Measurements from ENCODE around the gene TGFB2. TPM values are rescaled to one million over a fixed set of nuclear protein-coding genes. Genes with fewer than 3 reads are reported as not detected.

The TGFB2 gene
- total RNA-seq, 1 experiment from 2014 or later, result 0.92 TPM

DNA sequence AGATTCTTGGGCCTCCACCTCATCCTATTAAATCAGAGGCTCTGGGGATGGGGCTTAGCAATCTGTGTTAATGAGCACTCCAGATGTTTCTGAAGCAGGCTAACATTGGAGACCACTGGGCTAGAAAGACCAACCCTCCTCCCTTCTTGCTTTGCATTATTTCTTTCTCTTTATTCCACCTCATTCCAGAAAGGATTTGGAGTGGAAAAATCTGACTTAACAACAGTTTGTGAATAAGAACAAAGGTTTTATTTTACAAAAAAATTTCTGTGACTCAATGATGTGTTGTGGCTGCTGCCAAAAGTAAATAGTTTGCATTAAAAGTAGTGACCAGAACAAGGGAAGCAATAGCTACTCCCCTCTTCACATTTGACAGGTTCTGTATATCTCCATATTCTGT, 79.4 kb downstream of the TGFB2 start:
- Histone ChIP-seq H3K36me3 (no peaks in the 10 kb centered on the region), H3K27me3 (no peaks in the 10 kb centered on the region), H3K4me3 (no peak overlapping the region), H3K9me3 (no peaks in the 10 kb centered on the region)
- no peak for DNase-seq

DNA sequence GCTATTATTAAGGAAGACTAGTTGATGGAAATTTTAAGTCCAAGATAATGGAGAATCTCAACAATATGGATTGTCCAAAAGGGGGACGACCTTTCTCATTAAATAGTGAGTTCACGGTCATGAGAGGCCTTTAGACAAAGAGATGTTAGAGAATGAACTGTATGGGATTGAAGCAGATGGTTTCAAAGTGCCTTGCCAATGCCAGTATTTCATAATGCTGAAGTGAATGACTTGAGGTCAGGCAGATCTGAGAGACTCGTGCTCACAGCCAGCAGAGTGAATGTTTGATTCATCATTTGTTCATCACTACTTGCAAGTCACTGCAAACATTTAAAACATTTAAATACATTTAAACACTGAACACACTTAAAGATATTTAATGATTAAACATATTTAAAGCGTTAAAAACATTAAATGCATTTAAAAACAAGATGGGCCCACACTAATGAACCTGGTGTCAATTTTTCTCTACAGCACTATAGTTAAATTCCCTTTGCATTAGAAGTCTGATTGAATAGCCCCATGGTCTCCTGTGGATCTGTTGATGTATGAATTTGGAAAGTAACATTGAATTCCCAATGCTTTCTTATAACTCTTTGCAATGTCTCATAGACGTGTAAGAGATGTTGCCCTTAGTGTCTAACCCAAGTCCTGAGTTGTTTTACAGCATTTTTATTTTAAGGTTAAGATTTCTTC, 80.7 kb downstream of the TGFB2 start:
- Histone ChIP-seq H3K4me3 (no peak overlapping the region), H3K36me3 (no peaks in the 10 kb centered on the region), H3K9me3 (0 out of 2 replicates have a peak, but pooled peaks cover 3% of the 10 kb centered on the region), H3K27me3 (no peaks in the 10 kb centered on the region)
- DNase-seq, result peak; percentile 75

DNA sequence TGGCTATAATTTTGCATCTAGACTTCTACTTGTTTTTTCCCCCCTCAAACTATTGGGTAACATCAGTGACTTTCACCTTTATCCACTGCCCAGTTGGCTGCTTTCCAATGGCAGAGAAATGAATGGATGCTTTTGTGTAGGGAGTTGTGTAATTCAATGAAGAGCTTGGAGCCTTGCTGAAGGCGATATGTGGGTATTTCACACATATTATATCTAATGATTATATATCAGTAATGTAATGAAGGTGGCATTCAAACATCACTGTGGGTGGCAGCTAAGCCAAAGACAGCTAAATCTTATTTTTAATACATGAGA, 81.2 kb downstream of the TGFB2 start:
- Histone ChIP-seq H3K4me3 (no peak overlapping the region), H3K36me3 (no peaks in the 10 kb centered on the region), H3K9me3 (0 out of 2 replicates have a peak, but pooled peaks cover 3% of the 10 kb centered on the region), H3K27me3 (no peaks in the 10 kb centered on the region)
- peak; percentile 40 for DNase-seq

DNA sequence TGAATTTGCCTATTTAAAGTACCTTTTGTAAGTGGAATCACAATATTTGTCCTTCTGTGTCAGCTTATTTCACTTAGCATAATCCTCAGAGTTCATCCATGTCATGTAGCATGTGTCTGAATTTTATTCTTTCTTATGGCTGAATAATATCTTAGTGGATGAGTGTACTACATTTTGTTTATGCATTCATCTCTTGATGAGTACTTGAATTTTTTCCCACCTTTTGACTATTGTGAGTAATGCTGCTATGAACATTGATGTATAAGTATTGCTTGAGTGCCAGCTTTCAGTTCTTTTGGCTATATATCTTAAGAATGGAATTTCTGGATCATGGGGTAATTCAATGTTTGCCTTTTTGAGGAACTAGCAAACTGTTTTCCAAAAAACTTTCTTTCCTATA, 84.2 kb downstream of the TGFB2 start:
- H3K27me3 ChIP-seq, result no peaks in the 10 kb centered on the region
- 0 out of 2 replicates have a peak, but pooled peaks cover 3% of the 10 kb centered on the region for H3K9me3 ChIP-seq
- DNase-seq, result no peak
- no peaks in the 10 kb centered on the region for H3K36me3 ChIP-seq
- no peak overlapping the region for H3K4me3 ChIP-seq

DNA sequence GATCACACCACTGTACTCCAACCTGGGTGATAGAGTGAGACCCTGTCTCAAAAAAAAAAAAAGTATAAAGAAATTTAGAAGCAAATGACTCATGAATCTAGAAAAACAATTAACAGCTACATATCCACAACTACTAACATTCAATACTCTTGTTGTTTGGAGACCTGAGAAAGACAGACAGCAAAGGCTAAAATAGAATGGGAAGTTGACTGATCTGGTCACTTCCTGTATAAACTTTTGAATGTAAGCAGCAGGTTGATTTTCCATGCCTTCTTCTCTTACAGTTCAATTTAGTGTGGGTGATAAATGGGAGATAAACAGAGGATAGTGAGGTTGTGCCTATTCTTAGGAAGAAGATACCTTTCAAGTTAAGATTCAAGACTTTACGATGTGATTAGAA, 85.2 kb downstream of the TGFB2 start:
- Histone ChIP-seq H3K36me3 (no peaks in the 10 kb centered on the region), H3K9me3 (0 out of 2 replicates have a peak, but pooled peaks cover 3% of the 10 kb centered on the region), H3K4me3 (no peak overlapping the region), H3K27me3 (no peaks in the 10 kb centered on the region)
- no peak for DNase-seq

DNA sequence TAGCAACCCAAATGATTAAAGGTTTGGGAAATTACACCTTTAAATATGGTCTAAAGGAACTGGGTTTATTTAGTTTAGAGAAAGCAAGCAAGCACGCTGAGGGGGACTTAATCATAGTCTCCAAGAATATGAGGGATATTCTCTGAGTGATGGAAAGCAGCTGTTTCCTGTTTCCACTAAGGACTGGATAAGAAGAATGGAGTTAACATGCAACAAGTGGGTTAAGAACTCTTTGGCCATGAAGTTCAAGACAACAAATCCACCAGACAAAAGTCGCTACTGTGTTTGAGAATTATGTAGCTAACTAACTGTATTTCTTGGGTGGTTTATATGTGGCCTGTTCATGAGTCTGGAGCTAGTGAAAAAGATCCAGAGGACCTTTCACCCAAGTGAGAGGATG, 85.7 kb downstream of the TGFB2 start:
- Histone ChIP-seq H3K9me3 (0 out of 2 replicates have a peak, but pooled peaks cover 3% of the 10 kb centered on the region), H3K27me3 (no peaks in the 10 kb centered on the region), H3K36me3 (no peaks in the 10 kb centered on the region), H3K4me3 (no peak overlapping the region)
- DNase-seq, result no peak

DNA sequence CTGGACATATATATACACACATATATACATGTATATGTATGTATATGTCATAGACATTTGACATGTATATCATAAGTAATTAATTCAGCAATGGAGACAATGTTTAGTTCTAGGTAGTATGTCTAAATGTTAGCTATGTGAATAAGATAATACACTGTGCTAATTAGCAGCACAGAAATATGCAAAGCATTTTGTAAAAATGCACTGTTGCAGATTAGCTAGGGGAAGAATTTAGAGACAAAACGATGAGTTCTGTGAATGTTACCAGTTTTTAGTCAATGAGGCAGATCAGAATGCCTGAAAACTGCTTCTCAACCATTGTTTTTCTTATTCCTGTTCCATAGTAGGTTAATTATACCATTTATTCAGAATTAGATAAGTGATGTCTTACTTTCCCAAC, 86.3 kb downstream of the TGFB2 start:
- DNase-seq, result no peak
- Histone ChIP-seq H3K36me3 (no peaks in the 10 kb centered on the region), H3K4me3 (no peak overlapping the region), H3K9me3 (0 out of 2 replicates have a peak, but pooled peaks cover 3% of the 10 kb centered on the region), H3K27me3 (no peaks in the 10 kb centered on the region)

DNA sequence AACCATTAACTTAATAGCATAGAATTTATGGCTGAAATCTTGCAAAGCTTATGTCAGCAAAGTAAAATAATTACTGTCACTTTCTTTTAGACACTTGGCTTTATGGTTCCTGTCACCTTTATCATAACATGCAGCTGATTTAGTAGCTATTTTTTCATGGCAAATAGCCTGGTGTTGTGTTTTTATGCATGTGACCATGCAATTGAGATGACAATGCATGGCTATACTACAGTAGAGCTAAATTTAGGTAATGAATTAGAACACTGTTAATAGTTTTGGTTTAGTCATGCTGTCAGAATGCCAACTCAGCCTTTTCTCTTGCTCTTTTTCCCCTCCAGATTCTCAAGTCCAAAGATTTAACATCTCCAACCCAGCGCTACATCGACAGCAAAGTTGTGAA, 88.6 kb downstream of the TGFB2 start:
- no peak for DNase-seq
- Histone ChIP-seq H3K9me3 (0 out of 2 replicates have a peak, but pooled peaks cover 3% of the 10 kb centered on the region), H3K36me3 (no peaks in the 10 kb centered on the region), H3K4me3 (no peak overlapping the region), H3K27me3 (no peaks in the 10 kb centered on the region)

DNA sequence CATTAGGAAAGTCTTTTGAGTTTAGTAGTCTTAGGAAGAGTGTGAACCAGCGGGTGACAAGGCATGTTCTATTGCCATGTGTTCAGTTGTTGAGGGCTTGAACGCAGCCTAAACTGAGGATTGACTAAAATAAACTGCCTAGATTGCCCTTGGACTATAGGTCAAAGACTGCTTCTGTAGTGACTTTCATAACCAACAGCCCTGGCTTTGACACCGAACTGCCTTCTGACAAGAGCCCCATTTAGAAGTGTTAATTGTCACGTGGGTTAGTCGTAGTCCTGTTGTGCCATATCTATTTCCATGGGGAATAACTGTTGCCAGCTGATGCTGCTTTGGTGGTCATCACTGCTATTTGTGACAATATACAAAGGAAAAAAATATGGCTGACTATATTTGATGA, 90.4 kb downstream of the TGFB2 start:
- no peak overlapping the region for H3K4me3 ChIP-seq
- no peak for DNase-seq

DNA sequence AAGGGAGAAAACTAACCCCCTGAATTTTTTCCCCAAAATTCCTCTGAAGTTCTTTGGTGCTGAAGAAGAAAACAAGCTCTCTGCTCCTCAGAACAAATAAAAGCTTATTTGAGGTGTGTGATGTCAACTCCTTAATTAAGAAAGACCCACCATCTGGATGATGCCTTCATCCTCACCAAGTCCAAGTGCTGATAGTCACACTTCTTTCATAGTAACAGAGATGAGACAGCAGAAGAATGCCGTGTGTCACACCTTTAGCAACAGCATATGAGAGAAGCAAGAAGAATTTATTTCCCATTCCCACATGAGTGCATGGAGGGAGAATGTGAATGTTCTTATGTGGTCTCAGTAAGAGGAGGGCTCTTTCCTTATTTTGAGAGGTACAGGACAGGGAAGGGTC, 91.2 kb downstream of the TGFB2 start:
- Histone ChIP-seq H3K27me3 (no peaks in the 10 kb centered on the region), H3K9me3 (no peaks in the 10 kb centered on the region)
- no peak for DNase-seq

More for the DNA sequence above, 90.4 kb downstream of the TGFB2 start:
- Histone ChIP-seq H3K27me3 (no peaks in the 10 kb centered on the region), H3K36me3 (no peaks in the 10 kb centered on the region), H3K9me3 (0 out of 2 replicates have a peak, but pooled peaks cover 2% of the 10 kb centered on the region)

DNA sequence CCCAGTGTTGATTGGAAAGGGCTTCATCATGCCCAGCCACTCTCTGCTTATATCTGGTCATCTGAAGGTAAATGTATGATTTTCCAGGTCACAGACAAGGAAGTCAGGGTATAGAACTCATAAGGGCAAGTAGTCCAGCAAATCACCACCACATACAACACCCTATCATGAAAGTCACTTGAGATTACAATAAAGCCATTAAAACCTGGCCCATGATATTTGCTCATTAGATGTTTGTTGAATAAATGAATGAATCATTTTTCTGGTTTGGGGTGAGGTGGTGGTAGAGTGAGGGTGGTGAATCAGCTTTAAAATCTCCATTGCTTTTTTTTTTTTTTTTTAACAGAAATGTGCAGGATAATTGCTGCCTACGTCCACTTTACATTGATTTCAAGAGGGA, 91.9 kb downstream of the TGFB2 start:
- Histone ChIP-seq H3K4me3 (no peak overlapping the region), H3K27me3 (no peaks in the 10 kb centered on the region), H3K36me3 (no peaks in the 10 kb centered on the region), H3K9me3 (no peaks in the 10 kb centered on the region)
- DNase-seq, result no peak

More for the DNA sequence above, 91.2 kb downstream of the TGFB2 start:
- no peaks in the 10 kb centered on the region for H3K36me3 ChIP-seq
- H3K4me3 ChIP-seq, result no peak overlapping the region

DNA sequence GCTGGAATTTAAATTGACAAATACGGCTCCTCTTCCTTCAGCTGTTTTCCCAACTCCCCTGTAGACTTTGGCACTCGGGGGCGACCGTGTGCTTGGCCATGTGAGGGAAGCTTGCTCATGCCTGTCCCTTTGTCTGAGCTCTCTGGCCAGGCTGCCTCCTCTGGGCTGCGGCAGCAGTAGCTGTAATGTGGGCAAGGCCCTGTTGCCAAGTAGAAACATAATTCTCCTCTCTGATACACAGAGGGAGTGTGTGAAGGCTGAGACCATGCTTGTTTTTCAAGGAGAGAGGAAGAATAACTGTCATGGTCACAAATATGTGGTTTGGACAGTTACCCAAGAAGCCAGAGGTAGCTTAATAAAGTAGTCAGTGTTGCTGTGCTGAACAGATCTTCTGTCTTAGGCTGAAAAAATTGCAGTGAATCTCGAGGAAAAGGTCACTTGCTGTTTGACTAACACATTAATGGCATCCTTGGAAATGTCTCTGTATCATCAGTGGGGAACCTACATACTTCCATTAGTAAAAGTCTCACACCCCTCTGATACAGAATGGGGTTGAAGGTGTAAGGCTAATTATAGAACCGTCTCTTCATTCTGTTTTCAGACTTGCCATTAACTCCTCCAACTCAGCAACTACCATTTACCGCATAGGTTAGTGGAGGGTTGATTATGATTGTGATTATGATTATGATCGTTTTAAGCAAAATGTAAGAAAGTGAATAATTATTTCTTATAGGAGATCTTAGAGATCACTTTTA, 94.6 kb downstream of the TGFB2 start:
- DNase-seq, result peak; percentile 37
- Histone ChIP-seq H3K27me3 (no peaks in the 10 kb centered on the region), H3K36me3 (no peaks in the 10 kb centered on the region), H3K9me3 (no peaks in the 10 kb centered on the region), H3K4me3 (no peak overlapping the region)

DNA sequence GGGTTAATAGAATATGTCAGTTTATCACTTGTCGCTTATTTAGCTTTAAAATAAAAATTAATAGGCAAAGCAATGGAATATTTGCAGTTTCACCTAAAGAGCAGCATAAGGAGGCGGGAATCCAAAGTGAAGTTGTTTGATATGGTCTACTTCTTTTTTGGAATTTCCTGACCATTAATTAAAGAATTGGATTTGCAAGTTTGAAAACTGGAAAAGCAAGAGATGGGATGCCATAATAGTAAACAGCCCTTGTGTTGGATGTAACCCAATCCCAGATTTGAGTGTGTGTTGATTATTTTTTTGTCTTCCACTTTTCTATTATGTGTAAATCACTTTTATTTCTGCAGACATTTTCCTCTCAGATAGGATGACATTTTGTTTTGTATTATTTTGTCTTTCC, 98.1 kb downstream of the TGFB2 start:
- H3K4me3 ChIP-seq, result no peak overlapping the region
- H3K27me3 ChIP-seq, result no peaks in the 10 kb centered on the region
- H3K9me3 ChIP-seq, result peaks cover 4% of the 10 kb centered on the region; the same call in 1 of the 2 replicates
- no peaks in the 10 kb centered on the region for H3K36me3 ChIP-seq
- DNase-seq, result no peak

DNA sequence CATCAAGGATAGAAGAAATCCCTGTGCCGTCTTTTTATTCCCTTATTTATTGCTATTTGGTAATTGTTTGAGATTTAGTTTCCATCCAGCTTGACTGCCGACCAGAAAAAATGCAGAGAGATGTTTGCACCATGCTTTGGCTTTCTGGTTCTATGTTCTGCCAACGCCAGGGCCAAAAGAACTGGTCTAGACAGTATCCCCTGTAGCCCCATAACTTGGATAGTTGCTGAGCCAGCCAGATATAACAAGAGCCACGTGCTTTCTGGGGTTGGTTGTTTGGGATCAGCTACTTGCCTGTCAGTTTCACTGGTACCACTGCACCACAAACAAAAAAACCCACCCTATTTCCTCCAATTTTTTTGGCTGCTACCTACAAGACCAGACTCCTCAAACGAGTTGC, 99.0 kb downstream of the TGFB2 start:
- Histone ChIP-seq H3K36me3 (no peaks in the 10 kb centered on the region), H3K27me3 (no peaks in the 10 kb centered on the region), H3K4me3 (no peak overlapping the region), H3K9me3 (peaks cover 5% of the 10 kb centered on the region; the same call in 1 of the 2 replicates)
- DNase-seq, result no peak

DNA sequence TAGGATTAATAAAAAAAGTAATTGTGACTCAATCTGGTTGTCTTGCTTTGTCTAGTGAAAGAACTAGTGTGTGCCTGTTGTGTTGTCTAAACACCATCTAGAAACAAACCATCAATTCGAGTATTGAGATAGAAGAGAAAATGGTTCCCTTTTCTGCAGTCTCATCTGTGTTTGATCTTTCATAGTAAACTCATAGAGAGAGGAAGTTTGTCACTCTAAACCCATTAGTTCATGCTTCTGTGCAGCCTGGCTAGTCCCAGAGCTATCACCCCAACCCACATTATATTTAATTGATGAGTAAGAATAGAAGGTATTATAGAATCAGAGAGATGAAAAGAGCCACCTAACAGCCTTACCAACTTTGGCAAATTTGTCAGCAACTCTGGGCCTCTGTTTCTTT, 99.5 kb downstream of the TGFB2 start:
- DNase-seq, result no peak

DNA sequence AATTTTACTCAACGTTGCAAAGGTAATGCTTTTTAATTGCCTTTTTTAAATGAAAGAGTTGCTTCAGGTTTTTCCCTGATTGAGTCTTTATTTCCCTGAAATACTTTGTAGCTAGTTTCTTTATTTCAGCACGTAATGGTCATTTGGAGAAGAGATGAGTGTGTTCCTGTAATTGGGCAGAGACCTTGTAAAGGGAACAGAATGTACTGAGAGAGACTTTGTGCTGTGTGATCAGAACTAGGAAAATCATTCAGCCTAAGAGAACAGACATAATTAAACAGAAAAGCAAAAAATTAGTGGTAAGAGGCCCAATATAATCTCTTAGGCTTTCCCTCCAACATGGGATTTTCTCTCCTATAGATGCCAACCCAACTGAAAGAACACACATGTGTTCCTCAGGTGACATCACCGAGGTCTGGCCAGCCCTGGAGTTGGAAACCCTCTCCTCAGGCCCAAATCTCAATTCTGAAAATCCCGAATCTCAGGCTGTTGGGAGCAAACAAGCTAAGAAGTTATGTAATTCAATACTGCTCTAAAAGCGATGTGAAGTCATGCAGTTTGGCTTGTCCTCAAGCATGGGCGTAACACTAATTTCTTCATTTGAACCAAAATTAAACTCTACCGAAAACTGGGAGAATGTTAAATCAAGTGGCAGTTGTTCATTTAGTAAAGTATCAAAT, 102.0 kb downstream of the TGFB2 start:
- DNase-seq, result no peak
- no peak overlapping the region for H3K4me3 ChIP-seq
- no peaks in the 10 kb centered on the region for H3K36me3 ChIP-seq
- no peaks in the 10 kb centered on the region for H3K27me3 ChIP-seq
- H3K9me3 ChIP-seq, result peaks cover 5% of the 10 kb centered on the region; the same call in 1 of the 2 replicates

More for the DNA sequence above, 99.5 kb downstream of the TGFB2 start:
- H3K4me3 ChIP-seq, result no peak overlapping the region
- H3K36me3 ChIP-seq, result no peaks in the 10 kb centered on the region
- peaks cover 5% of the 10 kb centered on the region; the same call in 1 of the 2 replicates for H3K9me3 ChIP-seq
- H3K27me3 ChIP-seq, result no peaks in the 10 kb centered on the region

DNA sequence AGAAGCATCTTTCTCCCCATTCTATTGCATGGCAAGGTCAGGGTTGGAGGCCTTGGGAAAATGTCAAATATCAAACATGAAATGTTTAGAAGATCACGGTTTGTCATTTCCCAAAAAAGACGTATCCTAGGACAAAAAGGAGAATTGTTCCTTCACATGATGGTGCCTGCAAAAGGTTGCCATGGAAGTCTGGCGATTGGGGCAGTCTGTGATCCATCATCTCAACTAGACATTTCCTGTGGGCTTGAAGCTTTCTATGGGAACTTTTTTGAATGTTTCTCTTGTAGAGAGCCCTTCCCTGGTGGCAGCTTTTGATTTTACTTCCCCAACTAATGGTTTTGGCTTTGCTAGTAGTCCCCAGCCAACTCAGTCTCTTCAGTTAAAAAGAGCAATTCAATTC, 106.3 kb downstream of the TGFB2 start:
- H3K36me3 ChIP-seq, result no peaks in the 10 kb centered on the region
- peaks cover 5% of the 10 kb centered on the region; the same call in 1 of the 2 replicates for H3K9me3 ChIP-seq
- DNase-seq, result no peak
- H3K4me3 ChIP-seq, result no peak overlapping the region
- H3K27me3 ChIP-seq, result no peaks in the 10 kb centered on the region
